Esophagus (tissue), 2 donors: ENCODE data around the gene INPP5J. TPM values are rescaled to one million over a fixed set of nuclear protein-coding genes. Genes with fewer than 3 reads are reported as not detected.
A peak's percentile ranks its signal among the peaks of the same experiment; 100 is the strongest.

Experiments used
- H3K27ac ChIP-seq, 2 donors: one replicate each; pipeline ENCODE4 v1.5.1; 2013; ENCODE audit warnings: low read depth in 2 of 2, mild to moderate bottlenecking in 2 of 2, inconsistent platforms in 1 of 2, low read length in 1 of 2, moderate library complexity in 1 of 2
- H3K27me3 ChIP-seq, 2 donors: one replicate each; pipeline ENCODE4 v1.6.1; 2013; ENCODE audit warnings: low read length in 2 of 2, control low read depth in 1 of 2, mild to moderate bottlenecking in 1 of 2; ENCODE audit not compliant: insufficient read depth in 2 of 2, control insufficient read depth in 1 of 2
- H3K36me3 ChIP-seq, 2 donors: one replicate each; pipeline ENCODE4 v1.6.1; 2013; ENCODE audit warnings: low read length in 1 of 2; ENCODE audit not compliant: control insufficient read depth in 2 of 2, insufficient read depth in 2 of 2
- H3K4me1 ChIP-seq, 2 donors: one replicate each; pipeline ENCODE4 v1.6.1; 2013; ENCODE audit warnings: low read length in 1 of 2; ENCODE audit not compliant: control insufficient read depth in 2 of 2, insufficient read depth in 2 of 2
- H3K4me3 ChIP-seq, 2 donors: one replicate each; pipeline ENCODE4 v1.5.1; 2013; ENCODE audit warnings: low read length in 2 of 2, mild to moderate bottlenecking in 2 of 2, low read depth in 1 of 2, moderate library complexity in 1 of 2
- H3K9me3 ChIP-seq, 2 donors: one replicate each; pipeline ENCODE4 v1.6.1; 2013; ENCODE audit warnings: mild to moderate bottlenecking in 2 of 2, low read depth in 1 of 2, low read length in 1 of 2, moderate library complexity in 1 of 2; ENCODE audit not compliant: control insufficient read depth in 2 of 2, insufficient read depth in 1 of 2
- WGBS, 2 donors: extraction: QIAGEN DNeasy Blood & Tissue Kit; methylation state at CpG; one replicate each; pipeline ENCODE4 v1.1.7; 2013; 5-methylcytosine and 5-hydroxymethylcytosine counted together
- polyA plus RNA-seq, 2 donors: library from polyadenylated mRNA; stranded (reverse); fragments of 200-250 nt; gene quantifications; one replicate each; pipeline ENCODE4 v1.2.3, GENCODE V29; 2013
- donor health status: healthy with polysubstance abuse.
- donor health status: Bipolar disorder and iron deficiency.

The INPP5J gene
- polyA plus RNA-seq, 2 donors = 1.6 to 3.3 TPM

DNA sequence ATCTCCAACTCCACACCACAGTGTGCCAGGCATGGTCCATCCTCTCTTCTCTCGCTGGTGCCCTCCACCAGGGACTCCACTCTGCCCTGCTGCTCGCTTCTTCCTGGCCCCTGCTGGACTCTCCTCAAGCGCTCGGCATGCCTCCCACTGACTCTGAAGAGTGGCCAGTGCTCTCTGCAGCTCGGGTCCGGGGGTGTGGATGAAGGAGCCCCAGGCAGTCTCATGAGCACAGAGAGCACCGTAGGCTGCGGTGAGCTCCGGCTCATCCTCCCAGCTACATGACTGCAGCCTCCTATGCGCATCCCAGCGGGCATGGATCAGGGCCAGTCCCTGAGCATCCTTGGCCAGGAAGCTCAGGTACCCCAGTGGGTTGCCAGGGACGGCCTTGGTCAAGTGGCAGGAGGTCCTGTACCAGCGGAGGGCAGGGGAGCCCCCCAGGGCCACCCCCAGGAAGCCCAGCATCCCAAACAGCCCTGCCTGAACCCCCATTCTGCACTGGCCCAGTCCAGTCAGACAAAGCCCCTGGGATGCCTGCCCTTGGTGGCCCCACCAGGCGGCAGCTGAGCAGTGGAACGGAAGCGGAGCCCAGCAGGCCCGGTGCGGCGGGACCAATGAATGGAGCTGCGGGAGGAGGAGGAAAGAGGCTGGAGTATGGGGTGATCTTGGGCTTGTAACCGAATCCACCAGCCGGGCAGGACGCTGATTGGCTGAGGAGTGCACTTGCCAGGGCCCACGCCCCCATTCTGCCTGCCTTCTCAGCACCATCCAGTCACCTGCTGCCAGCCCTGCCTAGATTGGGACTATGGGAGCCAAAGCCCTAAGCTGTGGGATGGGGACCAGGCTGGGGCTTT is 17.3 kb downstream of the INPP5J start, which contains the start of gene PLA2G3:
Gene PLA2G3, minus strand, starts transcription at position 643 of the 851 bp plus-strand sequence. Its CDS starts 154 bp downstream, at position 489.
- H3K9me3 ChIP-seq = peaks cover 0 to 2% of the 10 kb centered on the region in 2 donors
- peaks cover 8 to 43% of the 10 kb centered on the region in 2 donors for H3K4me1 ChIP-seq
- peaks cover 0 to 1% of the 10 kb centered on the region in 2 donors for H3K36me3 ChIP-seq
- H3K27ac ChIP-seq = peak within 1 kb of the TSS in 1 of 2 donors; percentile 84
- WGBS, 2 donors = 28 to 34% methylated on average over 22 to 24 of the region's 24 CpGs
- H3K27me3 ChIP-seq = no peaks in the 10 kb centered on the region
- H3K4me3 ChIP-seq = peak within 1 kb of the TSS; percentile 36 to 43

DNA sequence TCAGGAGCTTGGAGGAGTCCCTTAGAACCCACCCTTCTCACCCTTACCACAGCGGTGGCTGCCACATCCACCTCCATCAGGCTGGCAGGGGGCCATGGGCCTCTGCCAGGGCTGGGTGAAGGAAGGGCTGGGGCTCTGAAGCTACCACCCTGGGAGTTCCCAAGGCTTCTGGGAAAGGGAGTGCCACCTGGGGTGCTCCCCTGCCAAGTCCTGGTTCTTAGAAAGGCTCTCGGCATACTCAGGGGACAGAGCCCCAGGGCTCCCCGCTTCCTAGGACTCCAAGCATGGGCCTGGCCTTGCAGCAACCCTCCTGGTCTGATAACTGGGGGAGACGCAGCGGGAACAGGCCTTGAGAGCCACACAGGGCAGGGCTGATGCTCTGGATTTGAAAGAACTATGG is 18.0 kb downstream of the INPP5J start:
- Histone ChIP-seq H3K27ac (peak overlapping the region in 1 of 2 donors; percentile 84), H3K9me3 (peaks cover 0 to 2% of the 10 kb centered on the region in 2 donors)
- 47 to 64% methylated on average over 5 of the region's 5 CpGs for WGBS, 2 donors

DNA sequence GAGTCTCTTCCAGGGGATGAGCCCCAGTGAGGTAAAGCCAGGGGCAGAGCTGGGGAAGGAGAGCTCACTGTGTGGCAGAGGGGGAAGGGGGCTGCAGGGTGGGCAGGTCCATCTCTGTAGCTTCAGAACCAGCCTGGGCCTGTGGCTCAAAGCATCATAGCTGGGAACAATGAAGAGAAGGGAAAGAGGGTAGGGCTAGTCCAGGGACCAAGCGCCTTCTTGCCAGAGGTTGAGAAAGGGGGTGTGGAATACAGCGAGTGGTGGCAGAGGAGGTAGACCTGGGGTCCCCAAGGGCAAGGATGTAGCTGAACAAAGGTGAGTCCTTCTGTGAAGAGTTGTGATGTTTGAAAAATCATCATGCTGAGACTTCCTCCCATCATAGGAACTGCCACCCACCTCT is 18.8 kb downstream of the INPP5J start:
- no peak overlapping the region for H3K4me3 ChIP-seq
- no peaks in the 10 kb centered on the region for H3K36me3 ChIP-seq
- 82 to 97% methylated on average over 2 of the region's 2 CpGs for WGBS, 2 donors
- H3K4me1 ChIP-seq = peaks cover 8 to 43% of the 10 kb centered on the region in 2 donors
- H3K27ac ChIP-seq = peak overlapping the region in 1 of 2 donors; percentile 84
- H3K27me3 ChIP-seq = no peaks in the 10 kb centered on the region
- H3K9me3 ChIP-seq = peaks cover 0 to 2% of the 10 kb centered on the region in 2 donors

More for the DNA sequence above, 18.0 kb downstream of the INPP5J start:
- Histone ChIP-seq H3K36me3 (no peaks in the 10 kb centered on the region), H3K4me3 (no peak overlapping the region), H3K4me1 (peaks cover 8 to 43% of the 10 kb centered on the region in 2 donors), H3K27me3 (no peaks in the 10 kb centered on the region)

DNA sequence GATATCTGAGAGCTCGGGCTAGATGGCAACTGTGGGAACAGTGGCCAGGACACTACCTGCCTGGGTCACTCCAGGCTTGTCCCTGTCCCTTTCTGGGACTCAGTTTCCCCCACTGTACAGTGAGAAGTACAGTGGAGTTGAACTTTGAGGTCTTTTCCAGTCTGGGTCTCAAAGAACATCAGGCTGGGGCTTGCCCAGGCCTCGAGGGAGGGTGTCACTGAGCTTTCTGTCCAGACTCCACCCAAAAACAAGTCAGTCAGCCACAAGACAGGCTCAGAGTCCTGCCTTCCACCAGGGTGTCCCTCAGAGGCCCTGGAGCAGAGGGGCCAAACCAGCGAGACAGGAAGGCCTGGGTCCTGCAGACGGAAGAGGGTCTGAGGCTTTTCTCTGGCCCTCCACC is 19.5 kb downstream of the INPP5J start:
- H3K4me3 ChIP-seq = no peak overlapping the region
- H3K4me1 ChIP-seq = peaks cover 8 to 43% of the 10 kb centered on the region in 2 donors
- H3K27ac ChIP-seq = peak overlapping the region; percentile 26 to 84
- H3K36me3 ChIP-seq = no peaks in the 10 kb centered on the region
- 52 to 57% methylated on average over 4 of the region's 4 CpGs for WGBS, 2 donors
- H3K9me3 ChIP-seq = no peaks in the 10 kb centered on the region
- H3K27me3 ChIP-seq = no peaks in the 10 kb centered on the region

DNA sequence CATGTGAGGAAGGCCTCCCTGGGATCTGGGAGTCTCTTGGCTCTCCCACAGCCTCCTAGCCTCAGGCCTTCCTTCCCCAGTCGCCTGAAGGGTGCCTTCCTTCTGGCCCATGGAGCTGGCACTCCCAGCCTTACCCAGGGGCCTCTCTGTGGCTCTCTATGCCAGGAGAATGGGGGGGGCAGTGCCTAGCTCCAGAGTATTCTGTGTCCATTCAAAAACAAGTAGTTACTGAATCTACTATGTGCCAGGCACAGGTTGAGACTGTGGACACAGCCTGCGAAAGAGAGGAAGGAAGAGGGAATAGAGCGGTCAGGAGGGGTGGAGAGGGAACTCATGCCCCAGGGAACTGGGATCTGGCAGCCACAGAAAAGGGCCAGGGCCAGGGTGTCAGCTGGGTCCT is 20.3 kb downstream of the INPP5J start:
- no peaks in the 10 kb centered on the region for H3K27me3 ChIP-seq
- H3K36me3 ChIP-seq = no peaks in the 10 kb centered on the region
- 45 to 62% methylated on average over 3 of the region's 3 CpGs for WGBS, 2 donors
- peak overlapping the region; percentile 26 to 84 for H3K27ac ChIP-seq
- H3K9me3 ChIP-seq = no peaks in the 10 kb centered on the region
- H3K4me3 ChIP-seq = no peak overlapping the region
- peaks cover 8 to 43% of the 10 kb centered on the region in 2 donors for H3K4me1 ChIP-seq

DNA sequence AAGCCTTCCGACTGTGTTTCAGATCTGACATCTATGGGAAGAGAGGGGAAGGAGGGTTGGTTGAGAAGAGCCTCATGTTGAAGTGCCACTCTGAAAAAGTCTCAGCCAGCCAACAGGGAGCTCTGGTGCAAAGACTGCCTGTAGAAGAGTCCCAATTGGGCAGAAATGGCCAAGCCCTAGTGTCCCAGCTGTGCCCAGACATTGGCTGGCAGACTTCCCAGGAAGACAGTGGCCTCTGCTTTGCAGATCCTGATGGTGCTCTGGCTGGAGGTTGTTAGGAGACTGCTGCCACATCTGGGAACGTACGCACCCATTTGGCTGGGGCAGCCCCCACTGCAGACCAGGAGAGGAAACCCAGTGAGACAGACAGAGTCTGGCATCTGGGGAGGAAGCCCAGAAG is 20.8 kb downstream of the INPP5J start:
- Histone ChIP-seq H3K9me3 (no peaks in the 10 kb centered on the region), H3K27ac (peak overlapping the region in 1 of 2 donors; percentile 84), H3K27me3 (no peaks in the 10 kb centered on the region), H3K36me3 (no peaks in the 10 kb centered on the region), H3K4me1 (peaks cover 8 to 41% of the 10 kb centered on the region in 2 donors), H3K4me3 (no peak overlapping the region)
- 76 to 81% methylated on average over 3 of the region's 3 CpGs for WGBS, 2 donors

DNA sequence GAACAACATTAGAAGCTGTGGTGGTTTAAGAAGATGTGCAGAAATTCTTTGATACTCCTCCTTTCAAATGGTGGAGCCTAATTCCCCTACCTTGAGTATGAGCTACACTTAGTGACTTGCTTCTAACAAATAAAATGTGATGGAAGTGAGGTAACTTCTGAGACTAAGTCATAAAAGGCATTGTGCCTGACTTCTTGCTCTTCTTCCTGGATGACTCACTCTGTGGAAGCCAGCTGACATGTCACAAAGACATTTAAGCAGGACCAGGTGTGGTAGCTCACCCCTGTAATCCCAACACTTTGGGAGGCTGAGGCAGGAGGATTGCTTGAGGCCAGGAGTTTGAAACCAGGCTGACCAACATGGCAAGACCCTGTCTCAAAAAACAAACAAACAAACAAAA is 21.5 kb downstream of the INPP5J start:
- Histone ChIP-seq H3K9me3 (no peaks in the 10 kb centered on the region), H3K4me3 (no peak overlapping the region), H3K4me1 (peaks cover 8 to 38% of the 10 kb centered on the region in 2 donors), H3K36me3 (no peaks in the 10 kb centered on the region), H3K27ac (no peak overlapping the region), H3K27me3 (no peaks in the 10 kb centered on the region)

DNA sequence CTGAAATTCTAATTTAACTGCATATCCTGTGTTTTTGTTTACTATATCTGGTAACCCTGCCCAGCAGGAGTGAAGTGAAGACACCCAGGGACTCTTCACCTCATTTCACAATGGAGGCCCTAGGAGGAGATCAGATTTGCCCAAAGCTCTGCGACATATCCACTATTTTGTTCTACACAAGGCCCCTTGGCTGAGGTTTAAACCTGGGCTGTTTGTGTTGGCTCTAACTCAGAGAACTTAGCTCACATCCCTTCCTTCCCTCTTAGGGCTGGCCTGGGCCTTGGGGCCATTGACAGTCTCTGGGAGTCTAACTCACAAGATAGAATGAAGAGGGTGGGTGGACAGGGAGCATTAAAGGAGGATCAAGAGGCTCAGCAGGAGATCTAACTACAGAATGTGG is 25.7 kb downstream of the INPP5J start:
- peak overlapping the region in 1 of 2 donors; percentile 38 for H3K27ac ChIP-seq
- H3K4me3 ChIP-seq = no peak overlapping the region
- H3K27me3 ChIP-seq = no peaks in the 10 kb centered on the region
- H3K36me3 ChIP-seq = no peaks in the 10 kb centered on the region
- 65 to 67% methylated on average over 1 of the region's 1 CpG for WGBS, 2 donors
- no peaks in the 10 kb centered on the region for H3K9me3 ChIP-seq
- H3K4me1 ChIP-seq = peaks cover 0 to 2% of the 10 kb centered on the region in 2 donors

DNA sequence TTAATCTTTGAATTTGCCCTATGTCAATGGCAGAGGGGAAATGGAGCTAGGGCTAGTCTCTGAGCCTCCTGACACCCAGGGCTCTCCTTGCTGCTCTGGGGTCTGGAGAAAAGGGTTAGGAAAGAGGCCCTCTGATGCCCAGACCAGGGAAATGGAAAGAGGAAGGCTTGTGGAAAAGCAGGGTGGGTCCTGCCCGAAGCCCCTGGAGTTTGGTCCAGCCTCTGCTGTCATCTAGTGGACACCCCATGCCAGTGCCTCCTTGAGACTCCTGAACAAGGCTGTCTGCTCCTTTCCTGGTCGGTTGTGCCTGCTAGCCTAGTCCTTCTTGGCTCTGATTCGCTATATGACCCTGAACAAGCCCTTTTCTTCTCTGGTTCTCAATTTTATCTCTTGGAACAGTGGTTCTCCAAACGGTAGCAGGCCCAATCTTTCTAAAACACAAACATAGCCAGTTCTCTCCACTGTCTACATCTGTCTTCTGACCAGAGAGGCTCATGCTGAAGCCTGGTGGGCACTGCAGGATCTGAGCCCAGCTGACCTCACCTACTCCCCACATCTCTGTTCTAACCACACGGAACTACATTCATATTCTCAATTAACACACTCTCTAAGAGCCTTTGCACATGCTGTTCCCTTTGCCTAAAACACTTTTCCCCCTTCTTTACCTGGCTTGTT is 26.3 kb downstream of the INPP5J start:
- no peaks in the 10 kb centered on the region for H3K36me3 ChIP-seq
- H3K4me1 ChIP-seq = no peaks in the 10 kb centered on the region
- no peaks in the 10 kb centered on the region for H3K9me3 ChIP-seq
- WGBS, 2 donors = 18 to 19% methylated on average over 5 of the region's 5 CpGs
- no peak overlapping the region for H3K4me3 ChIP-seq
- peak overlapping the region in 1 of 2 donors; percentile 38 for H3K27ac ChIP-seq
- no peaks in the 10 kb centered on the region for H3K27me3 ChIP-seq
